HG03060 (cell line): Measurements from ENCODE around the gene OR12D2.
"Not testable (repeated sequence)": the region's sequence is repeated elsewhere in the genome, so short reads cannot be mapped to it uniquely, and the experiment has no call there.

Source experiments
- ATAC-seq: cut with Tn5 transposase; IDR thresholded peaks from one replicate; pipeline ENCODE4 v1.9.1; 2021; ENCODE audit warnings: low read depth, moderate number of reproducible peaks; ENCODE audit not compliant: unreplicated experiment

Gene OR12D2

GRCh38 chr6:29395331-29395730 is at the start of gene OR12D2:
Gene OR12D2 (plus strand): TSS chr6:29395631. CDS start chr6:29396700, 1,069 bp downstream.
- no peak for ATAC-seq

DNA sequence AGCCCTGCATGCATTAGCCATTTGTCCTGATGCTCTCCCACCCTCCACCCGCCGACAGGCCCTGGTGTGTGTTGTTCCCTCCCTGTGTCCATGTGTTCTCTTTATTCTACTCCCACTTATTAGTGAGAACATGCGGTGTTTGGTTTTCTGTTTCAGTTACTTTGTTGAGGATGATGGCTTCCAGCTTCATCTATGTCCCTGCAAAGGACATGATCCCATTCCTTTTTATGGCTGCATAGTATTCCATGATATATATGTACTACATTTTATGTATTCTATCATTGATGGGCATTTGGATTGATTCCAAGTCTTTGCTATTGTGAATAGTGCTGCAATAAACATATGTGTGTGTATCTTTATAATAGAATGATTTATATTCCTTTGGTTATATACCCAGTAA is 46.1 kb upstream of the OR12D2 start:
- ATAC-seq = not testable (repeated sequence)

- ATAC-seq = no peak
These were observed 40.5 kb upstream of the OR12D2 start for GRCh38 chr6:29354980-29355379.

DNA sequence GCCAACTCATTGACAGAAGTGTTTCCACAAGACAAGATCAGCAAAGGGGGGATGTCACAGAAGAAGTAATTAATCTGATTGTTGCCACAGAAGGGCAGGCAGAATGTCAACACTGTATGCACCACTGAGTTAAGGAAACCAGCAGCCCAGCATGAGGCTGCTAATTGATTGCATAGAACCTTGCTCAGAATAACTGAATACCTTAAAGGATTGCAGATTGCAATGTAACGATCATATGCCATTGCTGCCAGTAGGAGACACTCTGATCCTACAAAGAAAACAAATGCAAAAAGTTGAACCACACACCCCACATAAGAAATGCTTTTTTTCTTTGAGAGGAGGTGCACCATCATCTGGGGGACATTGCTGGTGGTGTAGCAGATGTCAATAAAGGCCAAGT is 39.8 kb upstream of the OR12D2 start:
- no peak for ATAC-seq

DNA sequence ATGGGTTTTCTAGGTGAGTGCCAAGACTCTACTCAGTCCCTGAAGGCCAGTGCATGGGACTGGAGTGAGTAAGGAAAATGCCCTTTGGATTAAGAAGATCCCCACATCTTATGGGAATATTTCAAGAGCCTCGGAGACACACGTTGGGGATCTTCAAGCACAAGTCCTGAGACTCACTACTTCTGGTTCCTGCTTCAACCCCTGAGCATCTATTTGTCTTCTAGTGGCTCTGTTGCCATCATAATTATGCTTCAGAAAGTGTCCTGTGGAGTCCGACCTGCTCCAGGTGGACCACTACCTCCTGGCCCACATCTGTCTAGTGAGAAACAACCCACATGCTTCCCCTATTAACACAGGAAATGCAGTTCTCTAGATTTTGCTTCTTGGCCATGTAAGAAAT is 26.7 kb upstream of the OR12D2 start, which contains the start of gene OR5V1:
OR5V1 (minus strand) TSS at position 101 of the 400 bp plus-strand sequence. CDS start 12,670 bp downstream, outside the sequence.
- no peak for ATAC-seq

DNA sequence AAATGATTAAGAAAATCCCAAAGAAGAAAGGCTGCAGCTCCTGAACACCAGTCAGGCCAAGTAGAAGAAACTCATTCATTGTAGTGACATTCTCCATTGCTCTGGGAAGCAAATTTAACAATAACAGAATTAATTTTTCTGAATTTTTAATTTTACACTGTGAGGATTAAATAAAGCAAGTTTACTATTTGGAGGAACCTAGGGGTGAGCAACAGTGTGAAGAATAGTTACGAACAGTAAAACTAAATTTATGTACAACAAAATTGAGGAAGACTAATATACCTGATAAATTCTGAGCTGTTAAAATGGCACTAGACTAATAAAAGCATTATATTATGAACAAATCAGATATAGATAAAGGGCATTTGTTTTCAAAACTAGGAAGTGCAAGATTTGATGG is 20.2 kb upstream of the OR12D2 start, which contains the start of gene OR12D3:
OR12D3 (minus strand) TSS at position 101 of the 400 bp plus-strand sequence; CDS start at position 97, 4 bp downstream.
- no peak for ATAC-seq

DNA sequence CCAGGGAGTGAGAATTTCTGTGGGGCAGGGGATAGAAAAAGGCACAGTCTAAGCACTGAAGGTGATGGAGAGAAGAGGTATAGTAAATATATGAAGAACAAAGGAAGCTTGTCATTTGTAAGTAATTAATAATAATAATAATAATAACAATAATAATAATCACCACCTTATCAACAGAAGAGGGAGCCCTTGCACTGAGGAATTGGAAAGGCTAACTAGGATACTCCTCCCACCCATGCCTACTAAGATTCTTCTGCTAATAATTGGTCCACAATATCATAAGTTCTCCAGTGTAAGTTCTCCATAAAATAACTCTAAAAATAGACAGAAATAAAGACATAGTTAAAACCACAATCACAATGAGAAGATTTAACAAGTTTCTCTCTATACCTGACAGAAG is 19.4 kb upstream of the OR12D2 start:
- no peak for ATAC-seq

GRCh38 chr6:29388533-29388932 is 6.9 kb upstream of the OR12D2 start:
- ATAC-seq = no peak

DNA sequence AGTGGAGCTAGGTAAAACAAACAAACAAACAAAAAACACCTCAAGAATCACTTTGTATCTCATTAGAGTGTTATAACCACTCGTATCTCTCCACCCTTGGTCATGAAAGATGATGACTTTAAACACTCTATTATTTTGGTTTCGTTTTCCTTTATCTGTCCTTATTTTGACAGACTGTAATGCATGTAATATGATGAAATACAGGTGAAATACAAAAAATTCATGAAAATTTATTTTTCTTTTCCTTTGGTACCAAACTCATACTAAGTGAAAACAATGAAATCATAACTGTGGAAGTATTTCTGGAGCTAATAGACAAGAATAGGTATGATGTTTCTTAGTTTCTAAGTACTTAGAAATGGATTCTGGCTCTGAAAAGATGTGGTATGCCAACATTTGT is 4.1 kb downstream of the OR12D2 start:
- no peak for ATAC-seq

- ATAC-seq = no peak
These were observed 8.4 kb downstream of the OR12D2 start for GRCh38 chr6:29403801-29404200.

DNA sequence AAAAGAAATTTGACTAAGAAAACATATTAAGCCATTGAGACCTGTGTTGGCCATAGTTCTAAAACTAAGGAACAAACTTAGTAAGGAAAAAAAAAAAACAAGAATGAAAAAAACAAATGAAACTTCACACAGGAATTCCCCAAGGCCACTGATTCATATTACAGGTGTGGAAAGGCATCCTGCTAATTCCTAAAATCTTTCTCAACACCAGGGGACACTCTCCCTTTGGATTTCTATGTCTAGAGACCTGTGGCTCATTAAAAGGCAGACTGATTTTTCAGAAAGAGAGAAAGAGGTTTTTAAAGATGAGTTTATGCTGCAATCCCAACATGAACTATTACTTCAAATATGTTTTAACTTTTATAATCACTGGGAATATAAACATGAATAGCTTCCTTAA is 19.2 kb downstream of the OR12D2 start, which contains the start of gene OR12D1:
OR12D1 (plus strand) TSS at position 341 of the 400 bp plus-strand sequence.
- ATAC-seq = no peak

GRCh38 chr6:29419516-29419915 is 24.1 kb downstream of the OR12D2 start:
- no peak for ATAC-seq

GRCh38 chr6:29424168-29424567 is 28.7 kb downstream of the OR12D2 start:
- ATAC-seq = no peak

- no peak for ATAC-seq
These were observed 29.1 kb downstream of the OR12D2 start for GRCh38 chr6:29424575-29424974.

- ATAC-seq = no peak
These were observed 29.6 kb downstream of the OR12D2 start for GRCh38 chr6:29425075-29425474.

DNA sequence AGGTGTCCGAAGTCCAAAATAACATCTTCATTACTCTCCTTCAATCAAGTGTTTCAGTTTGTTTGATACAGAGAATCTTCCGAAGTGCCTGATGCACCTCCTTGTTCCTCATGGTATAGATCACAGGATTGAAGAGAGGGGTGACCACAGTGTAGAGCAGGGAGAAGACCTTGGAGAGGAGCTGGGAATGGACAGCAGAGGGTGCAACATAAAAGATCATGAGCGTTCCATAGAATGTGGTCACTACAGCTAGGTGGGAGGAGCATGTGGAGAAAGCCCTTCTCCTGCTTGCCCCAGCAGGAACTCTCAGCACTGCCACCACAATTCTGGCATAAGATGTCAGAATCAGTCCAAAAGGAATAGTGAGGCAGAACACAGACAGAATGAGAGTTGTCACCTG is 31.2 kb downstream of the OR12D2 start:
- no peak for ATAC-seq

DNA sequence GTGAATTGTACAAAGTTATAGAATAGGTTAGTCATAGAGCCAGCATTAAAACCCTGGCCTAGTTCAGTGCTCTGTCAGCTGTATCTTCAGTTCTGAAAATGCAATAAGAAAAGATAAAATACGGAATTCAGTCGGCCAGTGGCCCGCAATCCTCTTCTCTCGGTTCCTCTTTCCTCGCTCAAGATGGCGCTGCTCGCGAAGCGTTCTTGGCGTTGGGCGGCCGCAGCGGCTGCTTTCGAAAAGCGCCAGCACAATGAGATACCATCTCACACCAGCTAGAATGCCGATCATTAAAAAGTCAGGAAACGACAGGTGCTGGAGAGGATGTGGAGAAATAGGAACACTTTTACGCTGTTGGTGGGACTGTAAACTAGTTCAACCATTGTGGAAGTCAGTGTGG is 41.3 kb downstream of the OR12D2 start:
- not testable (repeated sequence) for ATAC-seq

GRCh38 chr6:29439006-29439405 is 43.6 kb downstream of the OR12D2 start, which contains the start of gene OR10C1:
Gene OR10C1 (plus strand): TSS chr6:29439306. CDS start chr6:29440016, 710 bp downstream.
- no peak for ATAC-seq

- no peak for ATAC-seq
These were observed 47.3 kb downstream of the OR12D2 start for GRCh38 chr6:29442719-29443118.

GRCh38 chr6:29444031-29444430 is 48.6 kb downstream of the OR12D2 start:
- not testable (repeated sequence) for ATAC-seq
